Smooth muscle cell (in vitro differentiated cells): Measurements from ENCODE around the gene PHACTR1. TPM values are rescaled to one million over a fixed set of nuclear protein-coding genes. Genes with fewer than 3 reads are reported as not detected.

Experiments used
- DNase-seq: peaks from one replicate; lab custom pipeline; 2025; ENCODE audit not compliant: unreplicated experiment; lab: John Stamatoyannopoulos, UW
- H2AFZ ChIP-seq: fragments of 200-600 bp; sonication (generic); 2 replicates; pipeline ENCODE4 v1.6.0; 2016; ENCODE audit warnings: antibody characterized with exemption, low read depth, mild to moderate bottlenecking
- H3F3A ChIP-seq: fragments of 200-600 bp; sonication (generic); 2 replicates; pipeline ENCODE4 v1.6.0; 2017; ENCODE audit warnings: antibody characterized with exemption, low read depth
- H3K27ac ChIP-seq: fragments of 200-600 bp; sonication (generic); 2 replicates; pipeline ENCODE4 v1.5.1; 2016; ENCODE audit warnings: low read depth, mild to moderate bottlenecking
- H3K27me3 ChIP-seq: fragments of 200-600 bp; sonication (generic); 2 replicates; pipeline ENCODE4 v1.6.1; 2016; ENCODE audit warnings: low read depth, mild to moderate bottlenecking
- H3K36me3 ChIP-seq: fragments of 200-600 bp; sonication (generic); 2 replicates; pipeline ENCODE4 v1.5.1; 2016; ENCODE audit warnings: low read depth
- H3K4me1 ChIP-seq: fragments of 200-600 bp; sonication (generic); 2 replicates; pipeline ENCODE4 v1.5.1; 2016; ENCODE audit warnings: low read depth
- H3K4me2 ChIP-seq: fragments of 200-600 bp; sonication (generic); 2 replicates; pipeline ENCODE4 v1.6.0; 2016; ENCODE audit warnings: mild to moderate bottlenecking
- H3K4me3 ChIP-seq: fragments of 200-600 bp; sonication (generic); 2 replicates; pipeline ENCODE4 v1.5.1; 2016; ENCODE audit warnings: mild to moderate bottlenecking
- H3K79me2 ChIP-seq: fragments of 200-600 bp; sonication (generic); 2 replicates; pipeline ENCODE4 v1.6.0; 2016; ENCODE audit warnings: low read depth, mild to moderate bottlenecking
- H3K9ac ChIP-seq: fragments of 200-600 bp; sonication (generic); 2 replicates; pipeline ENCODE4 v1.6.0; 2016; ENCODE audit warnings: low read depth
- H3K9me3 ChIP-seq: fragments of 200-600 bp; sonication (generic); replicated peaks from 2 replicates; pipeline ENCODE4 v1.5.1; 2016; ENCODE audit warnings: low read depth
- H4K20me1 ChIP-seq: fragments of 200-600 bp; sonication (generic); 2 replicates; pipeline ENCODE4 v1.6.0; 2016; ENCODE audit warnings: low read depth
- WGBS: methylation state at CpG from one replicate; pipeline ENCODE4 v1.1.7; 2016; ENCODE audit warnings: low lambda C conversion rate; 5-methylcytosine and 5-hydroxymethylcytosine counted together
- polyA plus RNA-seq: library from polyadenylated mRNA; unstranded; fragments of >200 nt; fragmentation: Nextera tagmentation; extraction: Ambion mirVana; gene quantifications from 2 replicates; pipeline ENCODE4 v1.2.1, GENCODE V29; 2016
- total RNA-seq: library from RNA; depleted of rRNA; stranded (reverse); fragments of >200 nt; gene quantifications from 2 replicates; pipeline ENCODE4 v1.2.3, GENCODE V29; 2014
- TF ChIP-seq, protein P1 (sequence below): fragments of 200-600 bp; sonication (generic); IDR thresholded peaks from 2 replicates; pipeline ENCODE4 v1.5.1; 2017; ENCODE audit warnings: borderline replicate concordance, mild to moderate bottlenecking, antibody characterized with exemption; ENCODE audit not compliant: insufficient read depth, poor library complexity, severe bottlenecking

PHACTR1 gene
- total and polyA plus RNA-seq, 2 experiments from 2014 or later = 0.09 to 0.67 TPM

DNA sequence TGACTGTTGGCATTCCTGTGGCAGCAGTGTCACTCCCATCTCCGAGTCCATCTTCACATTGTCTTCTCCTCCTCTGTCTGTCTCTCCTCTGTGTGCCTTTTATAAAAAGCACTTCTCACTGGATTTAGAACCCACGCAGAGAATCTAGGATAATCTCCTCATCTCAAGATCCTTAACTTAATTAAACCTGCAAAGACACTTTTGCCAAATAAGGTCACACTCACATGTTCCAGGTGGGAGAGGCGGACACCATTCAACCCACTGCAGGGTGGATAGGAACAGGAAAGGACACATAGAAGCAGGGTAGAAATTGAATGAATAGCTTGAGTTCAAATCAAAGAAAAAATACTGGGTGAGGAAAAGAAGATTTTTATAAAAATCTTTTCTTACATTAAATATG, 292.5 kb downstream of the PHACTR1 start:
- H2AFZ ChIP-seq = no peak overlapping the region
- no peaks in the 10 kb centered on the region for H3K9me3 ChIP-seq
- H3K79me2 ChIP-seq = no peaks in the 10 kb centered on the region
- H3F3A ChIP-seq = no peaks in the 10 kb centered on the region
- TF ChIP-seq, protein P1, sequence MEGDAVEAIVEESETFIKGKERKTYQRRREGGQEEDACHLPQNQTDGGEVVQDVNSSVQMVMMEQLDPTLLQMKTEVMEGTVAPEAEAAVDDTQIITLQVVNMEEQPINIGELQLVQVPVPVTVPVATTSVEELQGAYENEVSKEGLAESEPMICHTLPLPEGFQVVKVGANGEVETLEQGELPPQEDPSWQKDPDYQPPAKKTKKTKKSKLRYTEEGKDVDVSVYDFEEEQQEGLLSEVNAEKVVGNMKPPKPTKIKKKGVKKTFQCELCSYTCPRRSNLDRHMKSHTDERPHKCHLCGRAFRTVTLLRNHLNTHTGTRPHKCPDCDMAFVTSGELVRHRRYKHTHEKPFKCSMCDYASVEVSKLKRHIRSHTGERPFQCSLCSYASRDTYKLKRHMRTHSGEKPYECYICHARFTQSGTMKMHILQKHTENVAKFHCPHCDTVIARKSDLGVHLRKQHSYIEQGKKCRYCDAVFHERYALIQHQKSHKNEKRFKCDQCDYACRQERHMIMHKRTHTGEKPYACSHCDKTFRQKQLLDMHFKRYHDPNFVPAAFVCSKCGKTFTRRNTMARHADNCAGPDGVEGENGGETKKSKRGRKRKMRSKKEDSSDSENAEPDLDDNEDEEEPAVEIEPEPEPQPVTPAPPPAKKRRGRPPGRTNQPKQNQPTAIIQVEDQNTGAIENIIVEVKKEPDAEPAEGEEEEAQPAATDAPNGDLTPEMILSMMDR = no peak
- H4K20me1 ChIP-seq = no peaks in the 10 kb centered on the region
- H3K4me1 ChIP-seq = peaks cover 8% of the 10 kb centered on the region
- no peak overlapping the region for H3K4me2 ChIP-seq
- 71% methylated on average over 3 of the region's 3 CpGs for WGBS
- H3K36me3 ChIP-seq = no peaks in the 10 kb centered on the region
- H3K9ac ChIP-seq = no peak overlapping the region
- no peak overlapping the region for H3K4me3 ChIP-seq
- peaks cover 74% of the 10 kb centered on the region for H3K27me3 ChIP-seq
- no peak for DNase-seq
- H3K27ac ChIP-seq = no peak overlapping the region

DNA sequence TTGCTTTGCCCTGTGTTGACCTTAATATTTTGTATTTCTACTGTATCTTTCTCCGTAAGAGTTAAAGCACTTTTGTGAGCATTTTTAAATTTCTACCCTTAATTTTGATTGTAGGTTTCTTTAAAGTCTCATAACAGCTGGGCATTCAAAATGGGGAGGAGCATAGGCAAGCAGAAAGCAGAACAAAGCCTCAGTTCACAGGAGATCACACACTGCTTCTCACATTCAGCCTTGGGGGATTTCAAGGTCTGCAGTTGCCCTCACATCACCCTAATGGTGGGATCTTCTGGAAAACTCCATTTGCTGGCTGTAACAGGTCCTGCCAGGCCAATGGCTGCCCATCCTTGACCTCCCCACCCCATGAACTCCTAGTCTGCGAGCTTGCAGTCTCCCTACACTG, 292.9 kb downstream of the PHACTR1 start:
- DNase-seq = no peak
- no peaks in the 10 kb centered on the region for H3F3A ChIP-seq
- no peak overlapping the region for H3K4me3 ChIP-seq
- H3K27me3 ChIP-seq = peaks cover 79% of the 10 kb centered on the region
- H3K27ac ChIP-seq = no peak overlapping the region
- H3K9ac ChIP-seq = no peak overlapping the region
- H3K4me1 ChIP-seq = peaks cover 12% of the 10 kb centered on the region
- H4K20me1 ChIP-seq = no peaks in the 10 kb centered on the region
- no peak overlapping the region for H2AFZ ChIP-seq
- H3K79me2 ChIP-seq = no peaks in the 10 kb centered on the region
- no peak overlapping the region for H3K4me2 ChIP-seq
- H3K36me3 ChIP-seq = no peaks in the 10 kb centered on the region
- no peaks in the 10 kb centered on the region for H3K9me3 ChIP-seq
- TF ChIP-seq, protein P1 = no peak
- whole genome bisulfite sequencing = 92% methylated on average over 2 of the region's 2 CpGs

- H3K27ac ChIP-seq = no peak overlapping the region
- no peak overlapping the region for H3K9ac ChIP-seq
- no peak overlapping the region for H3K4me2 ChIP-seq
- DNase-seq = no peak
- H4K20me1 ChIP-seq = no peaks in the 10 kb centered on the region
- H3K9me3 ChIP-seq = no peaks in the 10 kb centered on the region
- no peak overlapping the region for H2AFZ ChIP-seq
- no peak overlapping the region for H3K4me3 ChIP-seq
- no peaks in the 10 kb centered on the region for H3K36me3 ChIP-seq
- 80% methylated on average over 5 of the region's 5 CpGs for WGBS
- no peaks in the 10 kb centered on the region for H3F3A ChIP-seq
- TF ChIP-seq, protein P1 = no peak
- H3K27me3 ChIP-seq = peaks cover 90% of the 10 kb centered on the region
- peaks cover 18% of the 10 kb centered on the region for H3K4me1 ChIP-seq
- H3K79me2 ChIP-seq = no peaks in the 10 kb centered on the region
Measured at GRCh38 chr6:13011612-13012146, 295.1 kb downstream of the PHACTR1 start.

GRCh38 chr6:13012296-13012695, 295.7 kb downstream of the PHACTR1 start:
- TF ChIP-seq, protein P1 = no peak
- peaks cover 96% of the 10 kb centered on the region for H3K27me3 ChIP-seq

More at GRCh38 chr6:13012296-13012695, 295.7 kb downstream of the PHACTR1 start:
- Histone ChIP-seq H3K27ac (no peak overlapping the region), H2AFZ (no peak overlapping the region), H4K20me1 (no peaks in the 10 kb centered on the region), H3K4me2 (no peak overlapping the region), H3K9ac (no peak overlapping the region), H3K79me2 (no peaks in the 10 kb centered on the region), H3K4me1 (peaks cover 18% of the 10 kb centered on the region), H3K36me3 (no peaks in the 10 kb centered on the region), H3K9me3 (no peaks in the 10 kb centered on the region), H3K4me3 (no peak overlapping the region), H3F3A (no peaks in the 10 kb centered on the region)
- DNase-seq = no peak
- WGBS = 69% methylated on average over 1 of the region's 1 CpG
